Stimulated activated CD4-positive, alpha-beta T cell treated with anti-CD3 and anti-CD28 coated beads, Interleukin-12 subunit alpha, Interleukin-12 subunit beta, amount 100 ng/mL, for 48 hours (primary cell): Measurements from ENCODE around the gene GASK1A.
"Not testable (repeated sequence)": the region's sequence is repeated elsewhere in the genome, so short reads cannot be mapped to it uniquely, and the experiment has no call there.

Experiments used
- DNase-seq, 3 donors: peaks; one replicate each; pipeline ENCODE4 v3.0.0-alpha.2; 2020; ENCODE audit warnings: low read depth in 2 of 3, low spot score in 1 of 3

Gene GASK1A

GRCh38 chr3:42979044-42979972, at the start of gene GASK1A:
Gene GASK1A (plus strand): TSS chr3:42979311. CDS start chr3:42979643, 332 bp downstream.
- DNase-seq = peak in 1 of 3 donors; percentile 8

GRCh38 chr3:42934111-42934510, 45.0 kb upstream of the GASK1A start:
- DNase-seq = no peak

- DNase-seq = no peak
These were observed 44.2 kb upstream of the GASK1A start for GRCh38 chr3:42934910-42935309.

- DNase-seq = no peak
These were observed 43.6 kb upstream of the GASK1A start for GRCh38 chr3:42935472-42935871.

GRCh38 chr3:42936157-42936981, 42.7 kb upstream of the GASK1A start:
- DNase-seq = no peak

GRCh38 chr3:42937334-42937733, 41.8 kb upstream of the GASK1A start:
- no peak for DNase-seq

- no peak for DNase-seq
These were observed 36.4 kb upstream of the GASK1A start for GRCh38 chr3:42942693-42943092.

GRCh38 chr3:42946050-42946449, 33.1 kb upstream of the GASK1A start:
- DNase-seq = no peak

- DNase-seq = no peak
These were observed 21.5 kb upstream of the GASK1A start for GRCh38 chr3:42957573-42957972.

GRCh38 chr3:42960282-42960681, 18.8 kb upstream of the GASK1A start:
- no peak for DNase-seq

- no peak for DNase-seq
These were observed 18.3 kb upstream of the GASK1A start for GRCh38 chr3:42960786-42961185.

- DNase-seq = peak in 1 of 3 donors; percentile 29
These were observed 17.5 kb upstream of the GASK1A start for GRCh38 chr3:42961633-42962032.

- no peak for DNase-seq
These were observed 15.8 kb upstream of the GASK1A start for GRCh38 chr3:42963269-42963668.

- no peak for DNase-seq
These were observed 14.8 kb upstream of the GASK1A start for GRCh38 chr3:42964266-42964665.

- no peak for DNase-seq
These were observed 8.6 kb upstream of the GASK1A start for GRCh38 chr3:42970557-42970956.

- DNase-seq = no peak
These were observed 7.9 kb upstream of the GASK1A start for GRCh38 chr3:42970976-42971772.

GRCh38 chr3:42974906-42975305, 4.2 kb upstream of the GASK1A start:
- not testable (repeated sequence) for DNase-seq

- no peak for DNase-seq
These were observed 3.7 kb upstream of the GASK1A start for GRCh38 chr3:42975456-42975855.

GRCh38 chr3:42975955-42976354, 3.2 kb upstream of the GASK1A start:
- no peak for DNase-seq

GRCh38 chr3:42980209-42980608, 1.1 kb downstream of the GASK1A start:
- DNase-seq = no peak

- no peak for DNase-seq
These were observed 1.8 kb downstream of the GASK1A start for GRCh38 chr3:42980909-42981308.
